ENCODE data around the gene CCDC81.

DNA sequence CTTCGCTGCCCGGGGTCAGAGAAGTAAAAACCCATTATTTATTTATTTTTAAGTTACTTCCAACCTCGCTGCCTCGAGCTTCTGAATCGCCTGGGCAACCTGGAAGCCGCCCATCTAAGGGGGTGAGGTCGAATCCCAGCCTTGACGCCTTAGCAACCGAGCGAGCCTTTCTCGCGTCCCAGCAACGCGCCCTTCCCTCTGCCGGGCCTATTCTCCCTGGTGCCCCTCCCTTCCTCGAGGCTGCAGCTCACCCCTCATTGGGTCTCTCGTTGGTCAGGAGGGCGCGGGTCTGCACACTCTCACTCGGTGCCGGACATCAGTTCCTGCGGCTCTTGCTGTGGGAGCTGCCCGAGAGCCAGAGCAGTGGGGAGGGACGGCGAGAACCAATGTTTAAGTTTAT lies at the start of gene CCDC81:
- TF ChIP-seq CTCF (conservative IDR thresholded peaks at IDR 0.05 in 1 of 2, IDR thresholded peaks at IDR 0.05 in 1 of 2; ENCODE audit: extremely low read depth in 1 of 2, insufficient read depth in 1 of 2, low read depth in 1 of 2, low read length in 2 of 2) (no peak), EZH2 (IDR thresholded peaks at IDR 0.05; ENCODE audit: borderline replicate concordance, low read length) (no peak)
